ENCODE data around the gene MSANTD2. TPM values are rescaled to one million over a fixed set of nuclear protein-coding genes. Genes with fewer than 3 reads are reported as not detected.
A peak's percentile ranks its signal among the peaks of the same experiment; 100 is the strongest.

The MSANTD2 gene
- polyA plus RNA-seq, 3 donors = 1.2 to 5.8 (median 1.8) TPM

- no peak overlapping the region for H2AFZ ChIP-seq (ENCODE audit: insufficient read depth, low read depth, low read length, poor library complexity, severe bottlenecking)
- peaks cover 12% of the 10 kb centered on the region for H3K4me1 Mint-ChIP-seq
- intact Hi-C loops (cut with micrococcal nuclease) = loop anchor here in 1 of 2 donors (5.0 kb wide), 1 partner anchor 171 kb away; no protein-coding TSS in a partner anchor
- no peak overlapping the region for H3K27ac Mint-ChIP-seq
- TF ChIP-seq CTCF (IDR thresholded peaks at IDR 0.05) = no peak
- H3K9ac ChIP-seq (ENCODE audit: insufficient read depth, low read length, poor library complexity, severe bottlenecking) = no peak overlapping the region
- no peaks in the 10 kb centered on the region for H3K79me2 ChIP-seq (ENCODE audit: insufficient read depth, low read length)
- H3K4me1 ChIP-seq (ENCODE audit: control insufficient read depth in 1 of 2, insufficient read depth in 2 of 2, low read length in 2 of 2) = peaks cover 10 to 20% of the 10 kb centered on the region in 2 donors
- no peak for DNase-seq
- H3K9me3 ChIP-seq (replicated peaks in 1 of 2; ENCODE audit: control insufficient read depth in 1 of 2, insufficient read depth in 1 of 2, low read length in 2 of 2) = peaks cover 0 to 44% of the 10 kb centered on the region in 2 donors
- H3K36me3 ChIP-seq (replicated peaks in 1 of 2; ENCODE audit: control insufficient read depth in 1 of 2, insufficient read depth in 2 of 2, low read length in 2 of 2) = no peaks in the 10 kb centered on the region
- H3K4me3 Mint-ChIP-seq = peak overlapping the region in 1 of 2 donors; percentile 78
- WGBS (ENCODE audit: insufficient coverage) = 15% methylated on average over 3 of the region's 5 CpGs
- no peak overlapping the region for H3K4me2 ChIP-seq (replicated peaks; ENCODE audit: extremely low read depth, low read length, poor library complexity, severe bottlenecking)
- peaks cover 78 to 79% of the 10 kb centered on the region in 2 donors for H3K27me3 ChIP-seq (ENCODE audit: control insufficient read depth in 2 of 2, insufficient read depth in 2 of 2, low read length in 2 of 2)
- H3K27ac ChIP-seq (ENCODE audit: low read depth in 1 of 2, low read length in 2 of 2) = no peak overlapping the region
- no peaks in the 10 kb centered on the region for H4K20me1 ChIP-seq (ENCODE audit: insufficient read depth, low read length)
- H3K4me3 ChIP-seq (replicated peaks in 1 of 3; ENCODE audit: low read depth in 2 of 3, low read length in 3 of 3) = no peak overlapping the region
- peaks cover 75 to 86% (median 77%) of the 10 kb centered on the region in 3 donors for H3K27me3 Mint-ChIP-seq (ENCODE audit: low read depth in 3 of 3)
- H3K9me3 Mint-ChIP-seq = peaks cover 0 to 6% (median 0%) of the 10 kb centered on the region in 7 donors
- H3K36me3 Mint-ChIP-seq = peaks cover 0 to 5% of the 10 kb centered on the region in 2 donors
Observed at GRCh38 chr11:124838805-124839127, 38.6 kb upstream of the MSANTD2 start.

DNA sequence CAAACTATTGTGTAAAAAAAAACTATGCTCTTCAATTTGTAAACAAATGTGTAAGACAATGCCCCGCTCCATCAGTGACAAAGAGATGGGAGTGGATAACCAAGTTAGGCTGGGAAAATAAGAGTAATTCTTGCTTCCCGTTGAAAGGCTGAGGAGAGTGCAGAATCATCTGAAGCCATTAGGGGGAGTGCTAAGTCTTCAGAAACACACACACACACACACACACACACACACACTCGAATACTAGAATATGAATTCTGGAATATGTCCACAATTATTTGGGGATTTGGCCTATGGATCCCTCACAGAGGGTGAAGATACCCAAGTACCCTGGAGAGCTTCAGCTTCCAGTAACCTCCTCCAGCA lies 37.3 kb upstream of the MSANTD2 start:
- Histone ChIP-seq H3K9me3 (replicated peaks in 1 of 2; ENCODE audit: control insufficient read depth in 1 of 2, insufficient read depth in 1 of 2, low read length in 2 of 2) (peaks cover 0 to 35% of the 10 kb centered on the region in 2 donors), H3K27me3 (ENCODE audit: control insufficient read depth in 2 of 2, insufficient read depth in 2 of 2, low read length in 2 of 2) (peaks cover 68 to 70% of the 10 kb centered on the region in 2 donors), H3K4me1 (ENCODE audit: control insufficient read depth in 1 of 2, insufficient read depth in 2 of 2, low read length in 2 of 2) (peaks cover 10 to 20% of the 10 kb centered on the region in 2 donors), H3K4me2 (replicated peaks; ENCODE audit: extremely low read depth, low read length, poor library complexity, severe bottlenecking) (no peak overlapping the region), H3K9ac (ENCODE audit: insufficient read depth, low read length, poor library complexity, severe bottlenecking) (no peak overlapping the region), H2AFZ (ENCODE audit: insufficient read depth, low read depth, low read length, poor library complexity, severe bottlenecking) (no peak overlapping the region), H3K4me3 (replicated peaks in 1 of 3; ENCODE audit: low read depth in 2 of 3, low read length in 3 of 3) (no peak overlapping the region), H3K79me2 (ENCODE audit: insufficient read depth, low read length) (no peaks in the 10 kb centered on the region), H3K27ac (ENCODE audit: low read depth in 1 of 2, low read length in 2 of 2) (no peak overlapping the region), H3K36me3 (replicated peaks in 1 of 2; ENCODE audit: control insufficient read depth in 1 of 2, insufficient read depth in 2 of 2, low read length in 2 of 2) (no peaks in the 10 kb centered on the region), H4K20me1 (ENCODE audit: insufficient read depth, low read length) (no peaks in the 10 kb centered on the region)
- H3K4me3 Mint-ChIP-seq = no peak overlapping the region
- peaks cover 64 to 81% (median 65%) of the 10 kb centered on the region in 3 donors for H3K27me3 Mint-ChIP-seq (ENCODE audit: low read depth in 3 of 3)
- intact Hi-C loops (cut with micrococcal nuclease) = loop anchor here (2.0 to 5.0 kb wide), 2 partner anchors 169 to 170 kb away; no protein-coding TSS in a partner anchor
- peaks cover 0 to 4% (median 0%) of the 10 kb centered on the region in 7 donors for H3K9me3 Mint-ChIP-seq
- peaks cover 11% of the 10 kb centered on the region for H3K4me1 Mint-ChIP-seq
- TF ChIP-seq CTCF (IDR thresholded peaks at IDR 0.05) = no peak
- H3K27ac Mint-ChIP-seq = no peak overlapping the region
- no CpG with 5 or more reads among the region's 3 CpGs for whole genome bisulfite sequencing (ENCODE audit: insufficient coverage)
- peaks cover 0 to 5% of the 10 kb centered on the region in 2 donors for H3K36me3 Mint-ChIP-seq
- peak; percentile 10 to 21 (median 15) for DNase-seq
